ENCODE measurements around the gene VRTN.

Gene VRTN

GRCh38 chr14:74348241-74348734, at the start of gene VRTN:
TSS of gene VRTN (plus strand) at chr14:74348471. CDS start at chr14:74356784, 8,313 bp downstream.
- no peak for DNase-seq (ENCODE audit: low read depth)
- no peak within 1 kb of the TSS for H3K4me3 ChIP-seq (ENCODE audit: low read length)
- TF ChIP-seq CTCF (conservative IDR thresholded peaks at IDR 0.05; ENCODE audit: low read depth, low read length): no peak

GRCh38 chr14:74299061-74299545, 49.2 kb upstream of the VRTN start:
- DNase-seq (ENCODE audit: low read depth): no peak
- TF ChIP-seq CTCF (conservative IDR thresholded peaks at IDR 0.05; ENCODE audit: low read depth, low read length): no peak
- H3K4me3 ChIP-seq (ENCODE audit: low read length): no peak overlapping the region

- TF ChIP-seq CTCF (conservative IDR thresholded peaks at IDR 0.05; ENCODE audit: low read depth, low read length): no peak
- no peak for DNase-seq (ENCODE audit: low read depth)
Observed at GRCh38 chr14:74301594-74302151, 46.6 kb upstream of the VRTN start.

GRCh38 chr14:74302152-74302628, 46.1 kb upstream of the VRTN start:
- DNase-seq (ENCODE audit: low read depth): peak; percentile 27
- peak; percentile 52 for TF ChIP-seq CTCF (conservative IDR thresholded peaks at IDR 0.05; ENCODE audit: low read depth, low read length)
- H3K4me3 ChIP-seq (ENCODE audit: low read length): peak overlapping the region; percentile 88

More at GRCh38 chr14:74301594-74302151, 46.6 kb upstream of the VRTN start:
- H3K4me3 ChIP-seq (ENCODE audit: low read length): peak overlapping the region; percentile 88

GRCh38 chr14:74302634-74303569, 45.4 kb upstream of the VRTN start, which contains the start of gene ABCD4:
TSS of gene ABCD4 (minus strand) at chr14:74302934. CDS start at chr14:74302912, 22 bp downstream.
- H3K4me3 ChIP-seq (ENCODE audit: low read length): peak within 1 kb of the TSS; percentile 88
- TF ChIP-seq CTCF (conservative IDR thresholded peaks at IDR 0.05; ENCODE audit: low read depth, low read length): peak; percentile 55
- peak; percentile 76 for DNase-seq (ENCODE audit: low read depth)

GRCh38 chr14:74308695-74309094, 39.6 kb upstream of the VRTN start:
- H3K4me3 ChIP-seq (ENCODE audit: low read length): no peak overlapping the region
- TF ChIP-seq CTCF (conservative IDR thresholded peaks at IDR 0.05; ENCODE audit: low read depth, low read length): no peak
- DNase-seq (ENCODE audit: low read depth): no peak
